Measurements from ENCODE around the gene ALAD. TPM values are rescaled to one million over a fixed set of nuclear protein-coding genes. Genes with fewer than 3 reads are reported as not detected.

The ALAD gene
- total and polyA plus RNA-seq, 2 donors from 2014 or later: 35.4 to 64.1 TPM

- H3K27ac ChIP-seq (ENCODE audit: low read depth in 2 of 2, low read length in 2 of 2): no peak overlapping the region
- H3K27me3 ChIP-seq (ENCODE audit: control insufficient read depth, insufficient read depth, low read length): no peaks in the 10 kb centered on the region
- H3K4me1 ChIP-seq (ENCODE audit: control insufficient read depth in 2 of 3, insufficient read depth in 2 of 3, low read depth in 1 of 3, low read length in 3 of 3): peaks cover 0 to 25% (median 20%) of the 10 kb centered on the region in 3 donors
- no peak for DNase-seq
- intact Hi-C loops (cut with DNase I): no loop called here
- H3K9ac ChIP-seq (ENCODE audit: low read length in 3 of 3): no peak overlapping the region
- H3K36me3 ChIP-seq (ENCODE audit: control insufficient read depth in 2 of 3, insufficient read depth in 3 of 3, low read length in 3 of 3): peaks cover 0 to 43% (median 13%) of the 10 kb centered on the region in 3 donors
- H3K9me3 ChIP-seq (ENCODE audit: control insufficient read depth in 2 of 3, insufficient read depth in 1 of 3, low read length in 3 of 3): no peaks in the 10 kb centered on the region
- no peak for FAIRE-seq
- no peak overlapping the region for H3K4me3 ChIP-seq (ENCODE audit: low read length in 3 of 3)
- no peak for TF ChIP-seq CTCF (IDR thresholded peaks at IDR 0.05; ENCODE audit: borderline replicate concordance, extremely low read depth, insufficient read depth)
These were observed 11.6 kb downstream of the ALAD start for GRCh38 chr9:113389451-113389850.

- no peak for TF ChIP-seq CTCF (IDR thresholded peaks at IDR 0.05; ENCODE audit: borderline replicate concordance, extremely low read depth, insufficient read depth)
- H3K9ac ChIP-seq (ENCODE audit: low read length in 3 of 3): no peak overlapping the region
- H3K4me1 ChIP-seq (ENCODE audit: control insufficient read depth in 2 of 3, insufficient read depth in 2 of 3, low read depth in 1 of 3, low read length in 3 of 3): peaks cover 0 to 25% (median 20%) of the 10 kb centered on the region in 3 donors
- no peaks in the 10 kb centered on the region for H3K9me3 ChIP-seq (ENCODE audit: control insufficient read depth in 2 of 3, insufficient read depth in 1 of 3, low read length in 3 of 3)
- intact Hi-C loops (cut with DNase I): no loop called here
- H3K36me3 ChIP-seq (ENCODE audit: control insufficient read depth in 2 of 3, insufficient read depth in 3 of 3, low read length in 3 of 3): peaks cover 0 to 43% (median 13%) of the 10 kb centered on the region in 3 donors
- no peak overlapping the region for H3K4me3 ChIP-seq (ENCODE audit: low read length in 3 of 3)
- FAIRE-seq (no peak), DNase-seq (peak in 1 of 5 donors; percentile 20)
- no peak overlapping the region for H3K27ac ChIP-seq (ENCODE audit: low read depth in 2 of 2, low read length in 2 of 2)
- H3K27me3 ChIP-seq (ENCODE audit: control insufficient read depth, insufficient read depth, low read length): no peaks in the 10 kb centered on the region
These were observed 12.3 kb downstream of the ALAD start for GRCh38 chr9:113388833-113389232.

GRCh38 chr9:113387560-113388230 lies 13.4 kb downstream of the ALAD start:
- peak in 3 of 5 donors; percentile 24 to 67 (median 67) for DNase-seq
- Histone ChIP-seq H3K4me1 (ENCODE audit: control insufficient read depth in 2 of 3, insufficient read depth in 2 of 3, low read depth in 1 of 3, low read length in 3 of 3) (peaks cover 0 to 25% (median 20%) of the 10 kb centered on the region in 3 donors), H3K9ac (ENCODE audit: low read length in 3 of 3) (no peak overlapping the region), H3K27ac (ENCODE audit: low read depth in 2 of 2, low read length in 2 of 2) (peak overlapping the region; percentile 61 to 82), H3K36me3 (ENCODE audit: control insufficient read depth in 2 of 3, insufficient read depth in 3 of 3, low read length in 3 of 3) (peaks cover 0 to 43% (median 13%) of the 10 kb centered on the region in 3 donors), H3K4me3 (ENCODE audit: low read length in 3 of 3) (no peak overlapping the region), H3K9me3 (ENCODE audit: control insufficient read depth in 2 of 3, insufficient read depth in 1 of 3, low read length in 3 of 3) (no peaks in the 10 kb centered on the region), H3K27me3 (ENCODE audit: control insufficient read depth, insufficient read depth, low read length) (no peaks in the 10 kb centered on the region)
- FAIRE-seq: no peak
- TF ChIP-seq CTCF (IDR thresholded peaks at IDR 0.05; ENCODE audit: borderline replicate concordance, extremely low read depth, insufficient read depth): no peak
- intact Hi-C loops (cut with DNase I): no loop called here
